Measurements from ENCODE around the gene DMKN. TPM values are rescaled to one million over a fixed set of nuclear protein-coding genes. Genes with fewer than 3 reads are reported as not detected.

Gene DMKN
- total and polyA plus RNA-seq, 2 of the 8 experiments (the other 6 are each of a cell fraction or from before 2014, with no cell fraction given) = 290 to 330 TPM

- no peak; a peak in 1 of 4 replicates for TF ChIP-seq HDAC2 (IDR thresholded peaks at IDR 0.05; ENCODE audit: borderline replicate concordance in 1 of 2, low read depth in 2 of 2, low read length in 2 of 2)
- TF ChIP-seq RAD21 (IDR thresholded peaks at IDR 0.05 in 1 of 2, conservative IDR thresholded peaks at IDR 0.05 in 1 of 2; ENCODE audit: low read depth in 2 of 2, low read length in 2 of 2) = peak in 1 of 2 experiments; percentile 12; a peak in 2 of 4 replicates
- TF ChIP-seq MAFK (IDR thresholded peaks at IDR 0.05; ENCODE audit: low read depth, low read length) = no peak
- TF ChIP-seq, protein P1, sequence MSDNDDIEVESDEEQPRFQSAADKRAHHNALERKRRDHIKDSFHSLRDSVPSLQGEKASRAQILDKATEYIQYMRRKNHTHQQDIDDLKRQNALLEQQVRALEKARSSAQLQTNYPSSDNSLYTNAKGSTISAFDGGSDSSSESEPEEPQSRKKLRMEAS (IDR thresholded peaks at IDR 0.05) = peak; percentile 96
- TF ChIP-seq SIN3A (conservative IDR thresholded peaks at IDR 0.05 in 1 of 2, IDR thresholded peaks at IDR 0.05 in 1 of 2; ENCODE audit: low read depth in 1 of 2, low read length in 2 of 2) = peak; percentile 52 to 60; a peak in 1 of 4 replicates
- no peak for TF ChIP-seq JUN (IDR thresholded peaks at IDR 0.05; ENCODE audit: low read depth, low read length)
- TF ChIP-seq CREB1 (IDR thresholded peaks at IDR 0.05) = 0 out of 2 replicates have a peak, but pooled peaks have one; percentile 33
- TF ChIP-seq, protein P2, sequence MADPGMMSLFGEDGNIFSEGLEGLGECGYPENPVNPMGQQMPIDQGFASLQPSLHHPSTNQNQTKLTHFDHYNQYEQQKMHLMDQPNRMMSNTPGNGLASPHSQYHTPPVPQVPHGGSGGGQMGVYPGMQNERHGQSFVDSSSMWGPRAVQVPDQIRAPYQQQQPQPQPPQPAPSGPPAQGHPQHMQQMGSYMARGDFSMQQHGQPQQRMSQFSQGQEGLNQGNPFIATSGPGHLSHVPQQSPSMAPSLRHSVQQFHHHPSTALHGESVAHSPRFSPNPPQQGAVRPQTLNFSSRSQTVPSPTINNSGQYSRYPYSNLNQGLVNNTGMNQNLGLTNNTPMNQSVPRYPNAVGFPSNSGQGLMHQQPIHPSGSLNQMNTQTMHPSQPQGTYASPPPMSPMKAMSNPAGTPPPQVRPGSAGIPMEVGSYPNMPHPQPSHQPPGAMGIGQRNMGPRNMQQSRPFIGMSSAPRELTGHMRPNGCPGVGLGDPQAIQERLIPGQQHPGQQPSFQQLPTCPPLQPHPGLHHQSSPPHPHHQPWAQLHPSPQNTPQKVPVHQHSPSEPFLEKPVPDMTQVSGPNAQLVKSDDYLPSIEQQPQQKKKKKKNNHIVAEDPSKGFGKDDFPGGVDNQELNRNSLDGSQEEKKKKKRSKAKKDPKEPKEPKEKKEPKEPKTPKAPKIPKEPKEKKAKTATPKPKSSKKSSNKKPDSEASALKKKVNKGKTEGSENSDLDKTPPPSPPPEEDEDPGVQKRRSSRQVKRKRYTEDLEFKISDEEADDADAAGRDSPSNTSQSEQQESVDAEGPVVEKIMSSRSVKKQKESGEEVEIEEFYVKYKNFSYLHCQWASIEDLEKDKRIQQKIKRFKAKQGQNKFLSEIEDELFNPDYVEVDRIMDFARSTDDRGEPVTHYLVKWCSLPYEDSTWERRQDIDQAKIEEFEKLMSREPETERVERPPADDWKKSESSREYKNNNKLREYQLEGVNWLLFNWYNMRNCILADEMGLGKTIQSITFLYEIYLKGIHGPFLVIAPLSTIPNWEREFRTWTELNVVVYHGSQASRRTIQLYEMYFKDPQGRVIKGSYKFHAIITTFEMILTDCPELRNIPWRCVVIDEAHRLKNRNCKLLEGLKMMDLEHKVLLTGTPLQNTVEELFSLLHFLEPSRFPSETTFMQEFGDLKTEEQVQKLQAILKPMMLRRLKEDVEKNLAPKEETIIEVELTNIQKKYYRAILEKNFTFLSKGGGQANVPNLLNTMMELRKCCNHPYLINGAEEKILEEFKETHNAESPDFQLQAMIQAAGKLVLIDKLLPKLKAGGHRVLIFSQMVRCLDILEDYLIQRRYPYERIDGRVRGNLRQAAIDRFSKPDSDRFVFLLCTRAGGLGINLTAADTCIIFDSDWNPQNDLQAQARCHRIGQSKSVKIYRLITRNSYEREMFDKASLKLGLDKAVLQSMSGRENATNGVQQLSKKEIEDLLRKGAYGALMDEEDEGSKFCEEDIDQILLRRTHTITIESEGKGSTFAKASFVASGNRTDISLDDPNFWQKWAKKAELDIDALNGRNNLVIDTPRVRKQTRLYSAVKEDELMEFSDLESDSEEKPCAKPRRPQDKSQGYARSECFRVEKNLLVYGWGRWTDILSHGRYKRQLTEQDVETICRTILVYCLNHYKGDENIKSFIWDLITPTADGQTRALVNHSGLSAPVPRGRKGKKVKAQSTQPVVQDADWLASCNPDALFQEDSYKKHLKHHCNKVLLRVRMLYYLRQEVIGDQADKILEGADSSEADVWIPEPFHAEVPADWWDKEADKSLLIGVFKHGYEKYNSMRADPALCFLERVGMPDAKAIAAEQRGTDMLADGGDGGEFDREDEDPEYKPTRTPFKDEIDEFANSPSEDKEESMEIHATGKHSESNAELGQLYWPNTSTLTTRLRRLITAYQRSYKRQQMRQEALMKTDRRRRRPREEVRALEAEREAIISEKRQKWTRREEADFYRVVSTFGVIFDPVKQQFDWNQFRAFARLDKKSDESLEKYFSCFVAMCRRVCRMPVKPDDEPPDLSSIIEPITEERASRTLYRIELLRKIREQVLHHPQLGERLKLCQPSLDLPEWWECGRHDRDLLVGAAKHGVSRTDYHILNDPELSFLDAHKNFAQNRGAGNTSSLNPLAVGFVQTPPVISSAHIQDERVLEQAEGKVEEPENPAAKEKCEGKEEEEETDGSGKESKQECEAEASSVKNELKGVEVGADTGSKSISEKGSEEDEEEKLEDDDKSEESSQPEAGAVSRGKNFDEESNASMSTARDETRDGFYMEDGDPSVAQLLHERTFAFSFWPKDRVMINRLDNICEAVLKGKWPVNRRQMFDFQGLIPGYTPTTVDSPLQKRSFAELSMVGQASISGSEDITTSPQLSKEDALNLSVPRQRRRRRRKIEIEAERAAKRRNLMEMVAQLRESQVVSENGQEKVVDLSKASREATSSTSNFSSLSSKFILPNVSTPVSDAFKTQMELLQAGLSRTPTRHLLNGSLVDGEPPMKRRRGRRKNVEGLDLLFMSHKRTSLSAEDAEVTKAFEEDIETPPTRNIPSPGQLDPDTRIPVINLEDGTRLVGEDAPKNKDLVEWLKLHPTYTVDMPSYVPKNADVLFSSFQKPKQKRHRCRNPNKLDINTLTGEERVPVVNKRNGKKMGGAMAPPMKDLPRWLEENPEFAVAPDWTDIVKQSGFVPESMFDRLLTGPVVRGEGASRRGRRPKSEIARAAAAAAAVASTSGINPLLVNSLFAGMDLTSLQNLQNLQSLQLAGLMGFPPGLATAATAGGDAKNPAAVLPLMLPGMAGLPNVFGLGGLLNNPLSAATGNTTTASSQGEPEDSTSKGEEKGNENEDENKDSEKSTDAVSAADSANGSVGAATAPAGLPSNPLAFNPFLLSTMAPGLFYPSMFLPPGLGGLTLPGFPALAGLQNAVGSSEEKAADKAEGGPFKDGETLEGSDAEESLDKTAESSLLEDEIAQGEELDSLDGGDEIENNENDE (IDR thresholded peaks at IDR 0.05; ENCODE audit: insufficient replicate concordance, low read length) = no peak
These were observed 44.3 kb upstream of the DMKN start (continued) for GRCh38 chr19:35557539-35558399.

Measured in H1 (cell line).